Activated CD8-positive, alpha-beta memory T cell treated with anti-CD3 and anti-CD28 coated beads, Interleukin-2, amount 10 ng/mL, durations not matched to agents 7 days and 5 days (primary cell): ENCODE results near the gene MAP3K5. TPM values are rescaled to one million over a fixed set of nuclear protein-coding genes. Genes with fewer than 3 reads are reported as not detected.

Experiments
- ATAC-seq: fragments of 150-1000 bp; cut with Tn5 transposase; one replicate; pipeline ENCODE4 v1.10.0; 2021; ENCODE audit warnings: moderate library complexity
- CTCF ChIA-PET: fragments of 350-600 bp; sonication (Branson Sonifier 250); formaldehyde crosslinking; loops from one replicate; lab custom pipeline; 2021; ENCODE audit warnings: antibody characterized with exemption; lab: Charles Lee
- DNase-seq: peaks from one replicate; pipeline ENCODE4 v3.0.0-alpha.2; 2020
- H3K27ac Mint-ChIP-seq: one replicate; pipeline ENCODE4 v1.8.0; 2021; ENCODE audit warnings: mild to moderate bottlenecking, mixed read lengths
- H3K27me3 Mint-ChIP-seq: one replicate; pipeline ENCODE4 v1.8.0; 2021; ENCODE audit warnings: mixed read lengths
- H3K36me3 Mint-ChIP-seq: one replicate; pipeline ENCODE4 v1.8.0; 2021; ENCODE audit warnings: mild to moderate bottlenecking, mixed read lengths
- H3K4me1 Mint-ChIP-seq: one replicate; pipeline ENCODE4 v1.8.0; 2021; ENCODE audit warnings: mixed read lengths
- H3K4me3 Mint-ChIP-seq: one replicate; pipeline ENCODE4 v1.8.0; 2021; ENCODE audit warnings: mild to moderate bottlenecking, moderate library complexity, mixed read lengths
- H3K9me3 Mint-ChIP-seq: one replicate; pipeline ENCODE4 v1.8.0; 2022; ENCODE audit warnings: low read depth, mixed read lengths
- total RNA-seq, 2 experiments: library from RNA; stranded (reverse); gene quantifications; one replicate each; pipeline ENCODE4 v1.2.3, GENCODE V29; 2021

The MAP3K5 gene
- total RNA-seq, 2 experiments from 2014 or later: 18.3 to 21.7 TPM

DNA sequence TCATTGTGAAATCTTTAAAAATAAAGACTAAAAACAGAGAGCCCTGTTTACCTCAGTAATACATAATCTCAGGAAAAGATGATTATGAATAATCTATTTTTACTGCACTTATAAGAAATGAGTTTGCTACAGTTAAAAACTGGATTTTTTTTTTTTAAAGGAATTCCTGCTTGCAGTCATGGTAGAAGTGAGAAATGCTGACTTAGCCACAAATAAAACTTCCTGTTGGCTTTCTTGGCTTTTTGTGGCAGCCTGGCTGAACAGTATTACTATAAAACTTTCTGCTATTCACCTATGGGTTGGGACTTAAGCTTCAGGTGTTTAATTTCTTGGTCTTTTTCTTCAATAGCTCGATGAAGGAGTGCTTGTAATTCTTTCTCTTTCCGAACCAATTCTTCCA lies 230.1 kb downstream of the MAP3K5 start:
- H3K9me3 Mint-ChIP-seq: no peaks in the 10 kb centered on the region
- H3K27me3 Mint-ChIP-seq: no peaks in the 10 kb centered on the region
- no peak for ATAC-seq
- no peak for DNase-seq
- H3K4me1 Mint-ChIP-seq: peaks cover 19% of the 10 kb centered on the region
- peaks cover 21% of the 10 kb centered on the region for H3K36me3 Mint-ChIP-seq
- CTCF ChIA-PET: interaction anchor here (0.7 to 7.6 kb wide), 3 partner anchors 11 to 1772 kb away, joined by 5 to 35 read pairs (median 6); partner anchors contain the start of genes MAP3K5 and MAP7
- H3K27ac Mint-ChIP-seq: no peak overlapping the region
- H3K4me3 Mint-ChIP-seq: no peak overlapping the region

- H3K4me3 Mint-ChIP-seq: no peak overlapping the region
These were observed 239.0 kb downstream of the MAP3K5 start for GRCh38 chr6:136553166-136553787.

DNA sequence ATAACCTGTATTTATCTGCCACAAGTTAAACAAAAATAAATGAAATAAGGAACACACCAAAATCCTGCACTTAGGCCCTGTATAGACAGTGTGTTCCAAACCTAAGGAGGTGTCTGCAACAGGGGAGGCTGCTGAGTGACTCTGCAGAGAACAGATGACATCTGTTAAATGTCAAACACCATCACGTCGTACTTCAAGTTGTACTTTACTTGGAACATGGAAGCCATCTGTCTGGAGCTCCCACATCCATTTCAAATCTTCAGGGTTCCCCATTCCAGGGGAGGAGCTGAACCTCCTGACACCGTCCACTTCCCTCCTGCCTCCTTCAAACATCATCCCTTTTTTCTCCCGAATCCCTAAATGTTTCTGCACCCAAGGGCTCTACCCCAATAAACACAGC lies 240.2 kb downstream of the MAP3K5 start:
- Mint-ChIP-seq H3K9me3 (no peaks in the 10 kb centered on the region), H3K4me1 (peaks cover 11% of the 10 kb centered on the region), H3K27me3 (peaks cover 45% of the 10 kb centered on the region), H3K36me3 (peaks cover 7% of the 10 kb centered on the region), H3K27ac (no peak overlapping the region), H3K4me3 (no peak overlapping the region)
- ATAC-seq (no peak), DNase-seq (no peak)
- CTCF ChIA-PET: interaction anchor here (0.8 to 3.8 kb wide), 3 partner anchors 10 to 240 kb away, joined by 3 to 35 read pairs (median 6); partner anchors contain the start of gene MAP3K5

More at GRCh38 chr6:136553166-136553787, 239.0 kb downstream of the MAP3K5 start:
- ATAC-seq: no peak
- CTCF ChIA-PET: interaction anchor here (3.8 kb wide), 1 partner anchor 9 kb away, joined by 35 read pairs; no protein-coding TSS in a partner anchor
- DNase-seq: no peak
- peaks cover 34% of the 10 kb centered on the region for H3K27me3 Mint-ChIP-seq
- H3K4me1 Mint-ChIP-seq: peaks cover 11% of the 10 kb centered on the region
- H3K36me3 Mint-ChIP-seq: peaks cover 10% of the 10 kb centered on the region
- H3K27ac Mint-ChIP-seq: no peak overlapping the region
- H3K9me3 Mint-ChIP-seq: no peaks in the 10 kb centered on the region

DNA sequence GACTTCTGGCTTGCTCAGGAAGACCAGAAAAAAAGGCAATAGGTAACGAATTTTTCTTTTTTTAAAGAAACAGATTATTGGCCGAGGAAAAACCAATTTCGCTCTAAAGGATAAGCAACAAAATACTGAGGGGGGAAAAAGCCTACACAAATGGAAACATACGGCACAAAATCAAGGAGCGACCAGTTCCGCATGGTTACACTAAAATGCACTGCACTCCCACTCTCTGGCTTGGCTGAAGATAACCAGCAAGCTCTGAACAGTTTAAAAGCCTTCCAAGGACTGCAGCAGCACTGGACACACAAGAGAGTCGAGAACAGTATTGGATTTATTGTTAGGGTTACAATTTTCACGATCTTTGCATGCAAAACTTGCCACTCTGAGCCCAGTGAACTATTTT lies 241.2 kb downstream of the MAP3K5 start:
- CTCF ChIA-PET: interaction anchor here (0.7 to 3.8 kb wide), 4 partner anchors 11 to 261 kb away, joined by 4 to 35 read pairs (median 5); partner anchors contain the start of gene MAP3K5
- Mint-ChIP-seq H3K27me3 (peaks cover 54% of the 10 kb centered on the region), H3K9me3 (no peaks in the 10 kb centered on the region), H3K4me3 (peak overlapping the region; percentile 37), H3K27ac (no peak overlapping the region), H3K4me1 (peaks cover 11% of the 10 kb centered on the region), H3K36me3 (peaks cover 7% of the 10 kb centered on the region)
- ATAC-seq: no peak
- DNase-seq: no peak

DNA sequence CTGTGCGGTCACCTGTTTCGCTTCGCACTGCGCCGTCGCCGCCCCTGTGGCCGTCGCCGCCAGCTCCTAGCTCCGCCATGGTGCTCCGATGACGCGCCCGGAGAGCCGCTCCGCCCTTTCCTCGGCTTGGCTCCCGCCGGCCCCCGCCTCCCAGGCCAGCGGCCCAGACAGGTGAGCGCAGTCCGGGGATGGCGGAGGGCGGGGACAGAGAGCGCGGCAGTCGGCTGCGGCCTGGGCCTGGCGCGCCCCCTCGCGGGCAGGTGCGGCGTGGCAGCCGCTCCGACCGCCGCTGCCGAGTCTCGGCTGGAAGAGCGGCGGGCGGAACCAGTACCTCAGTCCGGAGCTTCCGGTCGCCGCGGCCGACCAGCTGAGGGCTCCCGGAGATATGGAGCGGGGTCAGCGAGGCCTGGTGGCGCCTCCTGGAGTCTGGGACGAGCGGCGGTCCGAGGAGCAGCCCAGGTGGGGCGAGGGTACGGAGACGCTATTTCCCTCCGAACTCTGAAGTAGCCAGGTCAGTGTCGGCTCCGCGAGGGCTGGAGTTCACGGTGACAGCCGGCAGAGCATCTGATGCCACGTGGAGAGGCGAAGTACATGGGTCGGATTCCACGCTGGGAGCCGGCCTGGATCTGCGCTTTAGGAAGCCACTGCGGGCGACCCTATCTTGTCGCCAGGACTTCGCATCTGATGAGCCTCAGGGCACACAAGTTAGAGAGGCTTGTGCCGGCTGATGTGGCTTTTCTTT lies 241.8 kb downstream of the MAP3K5 start, which contains the start of gene MAP7:
Gene MAP7 (minus strand): TSS at position 93 of the 742 bp plus-strand sequence. CDS start 14 bp downstream, at position 79.
- ATAC-seq (peak; percentile 87), DNase-seq (peak; percentile 63)
- Mint-ChIP-seq H3K36me3 (peaks cover 6% of the 10 kb centered on the region), H3K9me3 (no peaks in the 10 kb centered on the region), H3K27ac (no peak within 1 kb of the TSS), H3K4me1 (peaks cover 11% of the 10 kb centered on the region), H3K27me3 (peaks cover 55% of the 10 kb centered on the region), H3K4me3 (peak within 1 kb of the TSS; percentile 41)
- CTCF ChIA-PET: interaction anchor here (0.6 to 3.8 kb wide), 9 partner anchors 11 to 260 kb away, joined by 3 to 35 read pairs (median 4); partner anchors contain the start of gene MAP3K5

DNA sequence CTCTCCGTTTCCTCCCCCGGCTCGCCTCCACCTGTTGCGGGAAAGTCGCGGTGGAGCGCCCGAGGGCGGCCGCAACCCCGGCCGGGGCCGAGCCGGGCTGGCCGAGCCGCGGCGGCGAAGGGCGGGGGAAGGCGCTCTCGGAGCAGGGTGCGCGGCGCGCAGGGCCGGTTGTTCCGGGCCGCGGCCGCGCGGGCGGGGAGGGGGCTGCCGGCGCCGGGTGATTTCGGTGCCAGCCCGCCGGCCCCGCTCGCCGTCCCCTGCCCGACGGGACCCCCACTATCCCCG lies 242.3 kb downstream of the MAP3K5 start:
- peaks cover 60% of the 10 kb centered on the region for H3K27me3 Mint-ChIP-seq

GRCh38 chr6:136549300-136550044 lies 242.8 kb downstream of the MAP3K5 start:
- ATAC-seq (no peak), DNase-seq (no peak)
- Mint-ChIP-seq H3K36me3 (no peaks in the 10 kb centered on the region), H3K4me3 (peak overlapping the region; percentile 41), H3K27me3 (peaks cover 65% of the 10 kb centered on the region), H3K4me1 (peaks cover 11% of the 10 kb centered on the region), H3K27ac (no peak overlapping the region), H3K9me3 (no peaks in the 10 kb centered on the region)
- CTCF ChIA-PET: interaction anchor here (0.6 to 3.8 kb wide), 7 partner anchors 10 to 259 kb away, joined by 3 to 35 read pairs (median 4); no protein-coding TSS in a partner anchor

More for the DNA sequence above, 242.3 kb downstream of the MAP3K5 start:
- Mint-ChIP-seq H3K36me3 (peaks cover 1% of the 10 kb centered on the region), H3K27ac (no peak overlapping the region), H3K9me3 (no peaks in the 10 kb centered on the region), H3K4me1 (peaks cover 11% of the 10 kb centered on the region), H3K4me3 (peak overlapping the region; percentile 37)
- DNase-seq: no peak
- CTCF ChIA-PET: interaction anchor here (0.6 to 3.8 kb wide), 8 partner anchors 11 to 260 kb away, joined by 3 to 35 read pairs (median 4); no protein-coding TSS in a partner anchor
- ATAC-seq: peak; percentile 74

DNA sequence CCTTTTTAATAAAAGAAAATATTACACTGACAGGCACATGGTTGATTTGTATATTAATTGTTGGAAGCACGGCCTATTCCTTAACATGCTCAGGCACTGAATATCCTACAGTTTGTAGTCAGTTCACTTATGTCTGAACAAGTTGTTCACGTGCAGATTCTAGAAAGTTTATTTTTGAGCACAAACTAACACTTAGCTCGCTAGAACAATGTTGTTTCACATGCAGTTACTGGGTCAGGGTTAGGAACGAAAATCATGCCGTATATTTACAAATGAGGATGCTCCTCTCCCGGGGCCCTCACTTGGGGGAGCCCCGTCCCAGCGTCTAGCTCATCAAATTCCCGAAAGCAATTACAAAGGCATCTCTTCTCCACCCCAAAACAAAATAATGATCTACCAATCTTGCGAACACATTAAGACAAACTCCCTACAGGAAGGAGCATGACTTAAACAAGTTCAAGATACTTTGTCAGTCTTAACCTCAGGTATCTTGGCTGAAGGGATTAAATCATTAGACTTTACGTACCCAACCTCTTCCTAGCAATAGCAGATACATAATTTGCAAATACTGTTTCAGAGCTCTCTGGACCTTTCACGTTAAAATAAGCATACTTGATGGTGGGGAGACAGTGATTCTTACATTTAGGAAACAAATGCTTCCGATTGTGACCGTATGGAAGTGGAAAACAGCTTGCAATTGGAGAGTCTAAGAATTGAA lies 243.5 kb downstream of the MAP3K5 start:
- Mint-ChIP-seq H3K9me3 (no peaks in the 10 kb centered on the region), H3K36me3 (no peaks in the 10 kb centered on the region), H3K27me3 (peaks cover 72% of the 10 kb centered on the region), H3K27ac (no peak overlapping the region), H3K4me3 (peak overlapping the region; percentile 41), H3K4me1 (peaks cover 11% of the 10 kb centered on the region)
- ATAC-seq (no peak), DNase-seq (no peak)
- CTCF ChIA-PET: interaction anchor here (2.0 to 2.1 kb wide), 2 partner anchors 23 to 94 kb away, joined by 6 to 15 read pairs; no protein-coding TSS in a partner anchor

DNA sequence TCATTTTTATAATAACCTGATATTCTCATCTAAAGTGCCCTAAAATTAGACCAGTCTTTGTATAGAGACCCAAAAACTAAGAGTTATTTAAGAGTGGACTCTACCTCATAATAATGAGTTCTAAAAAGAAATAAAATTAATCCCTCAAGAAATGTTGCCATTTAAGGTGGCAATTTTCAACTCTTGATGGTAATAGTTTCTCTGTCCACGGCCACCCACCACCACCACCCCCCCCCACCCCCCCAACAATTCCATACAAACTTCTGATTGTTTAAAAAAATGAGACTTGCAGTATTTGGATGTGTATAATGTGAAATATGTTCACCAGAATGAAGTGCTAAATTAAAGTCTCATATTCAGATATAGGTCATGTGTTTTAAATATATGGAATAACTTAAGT lies 244.4 kb downstream of the MAP3K5 start:
- no peak for DNase-seq
- Mint-ChIP-seq H3K27ac (no peak overlapping the region), H3K4me1 (peaks cover 11% of the 10 kb centered on the region), H3K9me3 (no peaks in the 10 kb centered on the region), H3K27me3 (peaks cover 76% of the 10 kb centered on the region), H3K36me3 (no peaks in the 10 kb centered on the region), H3K4me3 (no peak overlapping the region)
- CTCF ChIA-PET: interaction anchor here (0.6 to 1.2 kb wide), 5 partner anchors 11 to 317 kb away, joined by 3 to 5 read pairs (median 3); no protein-coding TSS in a partner anchor
- ATAC-seq: no peak

- H3K27me3 Mint-ChIP-seq: peaks cover 73% of the 10 kb centered on the region
- CTCF ChIA-PET: interaction anchor here (0.6 to 1.2 kb wide), 6 partner anchors 9 to 316 kb away, joined by 3 to 5 read pairs (median 3); no protein-coding TSS in a partner anchor
- peaks cover 11% of the 10 kb centered on the region for H3K4me1 Mint-ChIP-seq
- H3K9me3 Mint-ChIP-seq: no peaks in the 10 kb centered on the region
- no peak overlapping the region for H3K27ac Mint-ChIP-seq
- DNase-seq (no peak), ATAC-seq (no peak)
- no peaks in the 10 kb centered on the region for H3K36me3 Mint-ChIP-seq
- H3K4me3 Mint-ChIP-seq: no peak overlapping the region
These were observed 244.9 kb downstream of the MAP3K5 start for GRCh38 chr6:136547336-136547735.

GRCh38 chr6:136546331-136546730 lies 245.9 kb downstream of the MAP3K5 start:
- Mint-ChIP-seq H3K27ac (no peak overlapping the region), H3K4me3 (no peak overlapping the region), H3K9me3 (no peaks in the 10 kb centered on the region), H3K36me3 (no peaks in the 10 kb centered on the region), H3K27me3 (peaks cover 69% of the 10 kb centered on the region), H3K4me1 (peaks cover 11% of the 10 kb centered on the region)
- CTCF ChIA-PET: interaction anchor here (1.2 kb wide), 1 partner anchor 8 kb away, joined by 3 read pairs; no protein-coding TSS in a partner anchor
- no peak for DNase-seq
- no peak for ATAC-seq

GRCh38 chr6:136544326-136544725 lies 248.0 kb downstream of the MAP3K5 start:
- no peak overlapping the region for H3K4me3 Mint-ChIP-seq
- H3K27me3 Mint-ChIP-seq: peaks cover 67% of the 10 kb centered on the region
- H3K27ac Mint-ChIP-seq: no peak overlapping the region
- no peak for DNase-seq
- H3K4me1 Mint-ChIP-seq: peaks cover 5% of the 10 kb centered on the region
- no peak for ATAC-seq
- no peaks in the 10 kb centered on the region for H3K36me3 Mint-ChIP-seq
- CTCF ChIA-PET: no interaction called here
- H3K9me3 Mint-ChIP-seq: no peaks in the 10 kb centered on the region
